Measurements from ENCODE around the gene TRIM31. TPM values are rescaled to one million over a fixed set of nuclear protein-coding genes. Genes with fewer than 3 reads are reported as not detected.
A peak's percentile ranks its signal among the peaks of the same experiment; 100 is the strongest.

The TRIM31 gene
- total RNA-seq, 1 donor from 2014 or later = not detected

GRCh38 chr6:30097902-30098768 is 14.8 kb downstream of the TRIM31 start:
- ATAC-seq (no peak), DNase-seq (ENCODE audit: low spot score) (no peak)
- intact Hi-C loops (cut with DNase I) = no loop called here

GRCh38 chr6:30096829-30097228 is 16.1 kb downstream of the TRIM31 start:
- DNase-seq (ENCODE audit: low spot score) (no peak), ATAC-seq (no peak)
- intact Hi-C loops (cut with DNase I) = no loop called here

GRCh38 chr6:30093951-30094661 is 18.8 kb downstream of the TRIM31 start:
- no peak for ATAC-seq
- DNase-seq (ENCODE audit: low spot score) = no peak
- intact Hi-C loops (cut with DNase I) = no loop called here

GRCh38 chr6:30092852-30093543 is 19.9 kb downstream of the TRIM31 start:
- intact Hi-C loops (cut with DNase I) = no loop called here

GRCh38 chr6:30091577-30092381 is 21.1 kb downstream of the TRIM31 start:
- DNase-seq (ENCODE audit: low spot score) (no peak), ATAC-seq (peak; percentile 56)
- intact Hi-C loops (cut with DNase I) = no loop called here

More at GRCh38 chr6:30092852-30093543, 19.9 kb downstream of the TRIM31 start:
- no peak for DNase-seq (ENCODE audit: low spot score)
- no peak for ATAC-seq

GRCh38 chr6:30087876-30088275 is 25.0 kb downstream of the TRIM31 start:
- intact Hi-C loops (cut with DNase I) = no loop called here
- no peak for DNase-seq (ENCODE audit: low spot score)
- ATAC-seq = no peak

GRCh38 chr6:30077218-30077617 is 35.7 kb downstream of the TRIM31 start:
- DNase-seq (ENCODE audit: low spot score) (no peak), ATAC-seq (no peak)
- intact Hi-C loops (cut with DNase I) = no loop called here

GRCh38 chr6:30075790-30076732 is 36.8 kb downstream of the TRIM31 start:
- DNase-seq (ENCODE audit: low spot score) = no peak
- intact Hi-C loops (cut with DNase I) = no loop called here
- ATAC-seq = peak; percentile 33

- no peak for DNase-seq (ENCODE audit: low spot score)
- intact Hi-C loops (cut with DNase I) = no loop called here
- ATAC-seq = no peak
Measured at GRCh38 chr6:30075094-30075789, 37.6 kb downstream of the TRIM31 start, which contains the start of gene RNF39. TSS of gene RNF39 (minus strand) at chr6:30075769. CDS start at chr6:30075585, 184 bp downstream.

GRCh38 chr6:30074331-30075093 is 38.4 kb downstream of the TRIM31 start:
- intact Hi-C loops (cut with DNase I) = no loop called here
- DNase-seq (ENCODE audit: low spot score) (no peak), ATAC-seq (peak; percentile 31)

GRCh38 chr6:30073489-30074235 is 39.2 kb downstream of the TRIM31 start:
- no peak for ATAC-seq
- intact Hi-C loops (cut with DNase I) = no loop called here
- DNase-seq (ENCODE audit: low spot score) = no peak

- ATAC-seq (no peak), DNase-seq (ENCODE audit: low spot score) (no peak)
- intact Hi-C loops (cut with DNase I) = no loop called here
Measured at GRCh38 chr6:30071858-30072257, 41.0 kb downstream of the TRIM31 start.

- intact Hi-C loops (cut with DNase I) = no loop called here
- DNase-seq (ENCODE audit: low spot score) (no peak), ATAC-seq (no peak)
Measured at GRCh38 chr6:30071081-30071818, 41.6 kb downstream of the TRIM31 start.

- no peak for ATAC-seq
- DNase-seq (ENCODE audit: low spot score) = no peak
- intact Hi-C loops (cut with DNase I) = no loop called here
Measured at GRCh38 chr6:30067460-30068139, 45.3 kb downstream of the TRIM31 start.
